KMS-11 (cell line): Measurements from ENCODE around the gene UBE2L3.
"Not testable (repeated sequence)": the region's sequence is repeated elsewhere in the genome, so short reads cannot be mapped to it uniquely, and the experiment has no call there.

Source experiments
- H2AFZ ChIP-seq: fragments of 200-600 bp; sonication (generic); 2 replicates; pipeline ENCODE4 v1.6.1; 2016; ENCODE audit warnings: antibody characterized with exemption, mixed run types, low read depth
- H3K27ac ChIP-seq: fragments of 200-600 bp; sonication (generic); 2 replicates; pipeline ENCODE4 v1.6.1; 2016; ENCODE audit warnings: mild to moderate bottlenecking, mixed run types
- H3K27me3 ChIP-seq: fragments of 200-600 bp; sonication (generic); 2 replicates; pipeline ENCODE4 v1.6.1; 2017; ENCODE audit warnings: mild to moderate bottlenecking, low read depth, mixed run types, moderate library complexity; ENCODE audit not compliant: insufficient read depth
- H3K36me3 ChIP-seq: fragments of 200-600 bp; sonication (generic); 2 replicates; pipeline ENCODE4 v1.6.1; 2017; ENCODE audit warnings: mild to moderate bottlenecking, mixed run types; ENCODE audit not compliant: insufficient read depth
- H3K4me1 ChIP-seq: fragments of 200-600 bp; sonication (generic); 2 replicates; pipeline ENCODE4 v1.6.1; 2016; ENCODE audit warnings: mild to moderate bottlenecking, low read depth, mixed run types; ENCODE audit not compliant: poor library complexity, severe bottlenecking
- H3K4me2 ChIP-seq: fragments of 200-600 bp; sonication (generic); 2 replicates; pipeline ENCODE4 v1.7.0; 2016; ENCODE audit warnings: mild to moderate bottlenecking, mixed run types
- H3K4me3 ChIP-seq: fragments of 200-600 bp; sonication (generic); IDR thresholded peaks from 2 replicates; pipeline ENCODE4 v1.6.1; 2017; ENCODE audit warnings: low read depth, low read length, mixed read lengths; ENCODE audit not compliant: insufficient read depth
- H3K79me2 ChIP-seq: fragments of 200-600 bp; sonication (generic); 2 replicates; pipeline ENCODE4 v1.6.1; 2016; ENCODE audit warnings: low read depth, mixed run types; ENCODE audit not compliant: insufficient read depth
- H3K9ac ChIP-seq: fragments of 200-600 bp; sonication (generic); 2 replicates; pipeline ENCODE4 v1.6.1; 2016; ENCODE audit warnings: mild to moderate bottlenecking, mixed run types
- H4K20me1 ChIP-seq: fragments of 200-600 bp; sonication (generic); 2 replicates; pipeline ENCODE4 v1.6.1; 2016; ENCODE audit warnings: mild to moderate bottlenecking, mixed run types; ENCODE audit not compliant: insufficient read depth
- TF ChIP-seq, protein P1 (sequence below): fragments of 200-600 bp; sonication (generic); conservative IDR thresholded peaks from 2 replicates; pipeline ENCODE4 v1.6.1; 2017; ENCODE audit warnings: low read depth, mild to moderate bottlenecking, antibody characterized with exemption, low read length, moderate library complexity, mixed read lengths

Gene UBE2L3

DNA sequence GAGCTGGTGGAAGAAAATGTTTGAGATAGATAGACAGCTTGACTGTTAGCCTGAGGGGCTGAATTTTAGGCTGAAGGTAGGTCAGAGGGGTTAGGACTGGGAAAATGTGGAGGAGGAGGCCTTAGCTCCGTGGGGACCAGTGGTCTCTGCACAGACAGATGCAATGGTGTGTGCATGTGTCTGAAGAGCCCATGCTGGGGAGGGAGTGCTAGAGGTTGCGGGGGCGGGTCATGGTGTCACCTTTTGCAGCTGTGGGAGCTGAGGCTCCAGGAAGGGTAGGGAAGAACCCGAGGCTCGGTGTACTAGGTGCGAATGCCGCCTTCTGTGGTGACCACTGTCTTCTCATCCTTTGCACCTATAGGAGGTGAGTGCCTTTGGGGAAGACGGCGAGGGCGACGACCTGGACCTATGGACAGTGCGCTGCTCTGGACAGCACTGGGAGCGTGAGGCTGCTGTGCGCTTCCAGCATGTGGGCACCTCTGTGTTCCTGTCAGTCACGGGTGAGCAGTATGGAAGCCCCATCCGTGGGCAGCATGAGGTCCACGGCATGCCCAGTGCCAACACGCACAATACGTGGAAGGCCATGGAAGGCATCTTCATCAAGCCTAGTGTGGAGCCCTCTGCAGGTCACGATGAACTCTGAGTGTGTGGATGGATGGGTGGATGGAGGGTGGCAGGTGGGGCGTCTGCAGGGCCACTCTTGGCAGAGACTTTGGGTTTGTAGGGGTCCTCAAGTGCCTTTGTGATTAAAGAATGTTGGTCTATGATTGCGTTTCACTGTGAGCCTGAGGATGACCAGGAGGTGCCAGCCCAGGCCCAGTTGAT is 76.2 kb downstream of the UBE2L3 start:
- Histone ChIP-seq H4K20me1 (no peaks in the 10 kb centered on the region), H3K4me2 (peak overlapping the region; percentile 85), H3K27ac (peak overlapping the region; percentile 93; the same call in 1 of the 2 replicates), H3K4me1 (peaks cover 29% of the 10 kb centered on the region), H3K4me3 (no peak overlapping the region), H3K79me2 (peaks cover 26% of the 10 kb centered on the region), H2AFZ (no peak overlapping the region), H3K9ac (peak overlapping the region; percentile 100; the same call in 1 of the 2 replicates), H3K27me3 (no peaks in the 10 kb centered on the region), H3K36me3 (peaks cover 5% of the 10 kb centered on the region; the same call in 1 of the 2 replicates)
- TF ChIP-seq, protein P1, sequence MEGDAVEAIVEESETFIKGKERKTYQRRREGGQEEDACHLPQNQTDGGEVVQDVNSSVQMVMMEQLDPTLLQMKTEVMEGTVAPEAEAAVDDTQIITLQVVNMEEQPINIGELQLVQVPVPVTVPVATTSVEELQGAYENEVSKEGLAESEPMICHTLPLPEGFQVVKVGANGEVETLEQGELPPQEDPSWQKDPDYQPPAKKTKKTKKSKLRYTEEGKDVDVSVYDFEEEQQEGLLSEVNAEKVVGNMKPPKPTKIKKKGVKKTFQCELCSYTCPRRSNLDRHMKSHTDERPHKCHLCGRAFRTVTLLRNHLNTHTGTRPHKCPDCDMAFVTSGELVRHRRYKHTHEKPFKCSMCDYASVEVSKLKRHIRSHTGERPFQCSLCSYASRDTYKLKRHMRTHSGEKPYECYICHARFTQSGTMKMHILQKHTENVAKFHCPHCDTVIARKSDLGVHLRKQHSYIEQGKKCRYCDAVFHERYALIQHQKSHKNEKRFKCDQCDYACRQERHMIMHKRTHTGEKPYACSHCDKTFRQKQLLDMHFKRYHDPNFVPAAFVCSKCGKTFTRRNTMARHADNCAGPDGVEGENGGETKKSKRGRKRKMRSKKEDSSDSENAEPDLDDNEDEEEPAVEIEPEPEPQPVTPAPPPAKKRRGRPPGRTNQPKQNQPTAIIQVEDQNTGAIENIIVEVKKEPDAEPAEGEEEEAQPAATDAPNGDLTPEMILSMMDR: no peak

DNA sequence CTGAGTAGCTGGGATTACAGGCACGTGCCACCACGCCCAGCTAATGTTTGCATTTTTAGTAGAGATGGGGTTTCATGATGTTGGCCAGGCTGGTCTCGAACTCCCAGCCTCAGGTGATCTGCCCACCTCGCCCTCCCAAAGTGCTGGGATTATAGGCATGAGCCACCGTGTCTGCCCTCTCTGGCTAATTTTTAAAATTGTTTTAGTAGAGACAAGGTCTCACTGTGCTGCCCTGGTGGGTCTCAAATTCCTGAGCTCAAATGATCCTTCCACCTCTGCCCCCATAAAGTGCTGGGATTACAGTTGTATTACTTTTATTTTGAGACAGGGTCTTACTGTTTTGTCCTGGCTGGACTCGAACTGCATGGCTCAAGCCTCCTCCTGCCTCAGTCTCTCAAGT is 78.0 kb downstream of the UBE2L3 start:
- not testable (repeated sequence) for H2AFZ ChIP-seq, H3K27me3 ChIP-seq, H3K27ac ChIP-seq, H4K20me1 ChIP-seq, H3K36me3 ChIP-seq, H3K9ac ChIP-seq, H3K4me2 ChIP-seq, H3K4me3 ChIP-seq
- Histone ChIP-seq H3K79me2 (peaks cover 26% of the 10 kb centered on the region), H3K4me1 (peaks cover 45% of the 10 kb centered on the region)

DNA sequence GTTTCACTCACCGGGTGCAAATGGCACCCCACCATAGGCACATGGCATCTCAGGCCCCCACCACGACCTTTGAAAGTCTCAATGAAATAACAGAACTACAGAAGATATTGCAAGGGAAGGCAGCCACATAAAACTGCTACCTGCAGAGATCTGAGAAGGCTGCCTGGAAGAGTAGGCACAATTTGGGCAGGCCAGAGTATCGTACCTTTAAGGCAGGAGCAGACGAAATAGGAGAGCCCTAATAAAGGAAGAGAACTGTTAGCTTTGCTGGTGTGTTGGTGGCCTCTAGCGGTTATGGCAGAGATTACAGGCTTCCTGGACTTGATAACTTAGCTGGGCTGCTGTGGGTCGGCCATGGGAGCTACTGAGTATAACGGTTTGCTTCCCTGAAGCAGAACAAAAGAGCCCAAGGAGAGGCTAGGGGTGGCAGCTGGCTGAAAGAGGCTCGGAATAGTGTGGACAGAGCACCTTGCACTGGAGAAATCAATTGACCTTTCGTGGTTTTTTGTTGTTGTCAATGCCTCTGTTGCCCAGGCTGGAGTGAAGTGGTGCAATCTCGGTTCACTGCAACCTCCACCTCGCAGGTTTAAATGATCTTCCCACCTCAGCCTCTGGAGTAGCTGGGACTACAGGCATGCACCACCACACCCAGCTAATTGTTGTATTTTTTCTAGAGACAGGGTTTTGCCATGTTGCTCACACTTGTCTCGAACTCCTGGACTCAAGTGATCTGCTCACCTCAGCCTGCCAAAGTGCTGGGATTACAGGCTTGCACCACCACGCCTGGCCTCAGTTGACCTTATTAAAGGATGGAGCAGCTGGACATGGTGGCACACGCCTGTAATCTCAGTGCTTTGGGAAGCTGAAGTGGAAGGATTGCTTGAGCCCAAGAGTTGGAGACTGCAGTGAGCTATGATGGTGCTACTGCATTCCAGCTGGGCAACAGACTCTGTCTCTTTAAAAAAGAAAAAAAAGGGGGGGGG is 79.4 kb downstream of the UBE2L3 start:
- Histone ChIP-seq H3K27me3 (no peaks in the 10 kb centered on the region), H3K36me3 (peaks cover 5% of the 10 kb centered on the region; the same call in 1 of the 2 replicates), H3K4me3 (no peak overlapping the region), H3K79me2 (peaks cover 26% of the 10 kb centered on the region), H3K4me2 (peak overlapping the region; percentile 19; the same call in 1 of the 2 replicates), H2AFZ (no peak overlapping the region), H3K27ac (no peak overlapping the region), H3K4me1 (peaks cover 46% of the 10 kb centered on the region), H4K20me1 (no peaks in the 10 kb centered on the region), H3K9ac (no peak overlapping the region)
- TF ChIP-seq, protein P1: peak; percentile 87

DNA sequence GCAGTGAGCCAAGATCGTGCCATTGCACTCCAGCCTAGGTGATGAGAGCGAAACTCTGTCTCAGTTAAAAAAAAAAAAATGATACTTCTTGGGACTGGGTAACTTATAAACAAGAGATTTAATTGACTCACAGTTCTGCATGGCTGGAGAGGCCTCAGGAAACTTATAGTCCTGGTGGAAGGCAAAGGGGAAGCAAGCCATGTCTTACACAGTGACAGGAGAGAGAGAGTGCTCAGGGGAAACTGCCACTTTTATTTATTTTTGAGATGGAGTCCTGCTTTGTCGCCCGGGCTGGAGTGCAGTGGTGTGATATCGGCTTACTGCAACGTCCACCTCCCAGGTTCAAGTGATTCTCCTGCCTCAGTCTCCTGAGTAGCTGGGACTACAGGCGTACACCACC is 82.8 kb downstream of the UBE2L3 start:
- H3K4me1 ChIP-seq: peaks cover 51% of the 10 kb centered on the region
- no peaks in the 10 kb centered on the region for H3K27me3 ChIP-seq
- H3K9ac ChIP-seq: peak overlapping the region; percentile 69; the same call in 1 of the 2 replicates
- peak overlapping the region; percentile 75; the same call in 1 of the 2 replicates for H3K27ac ChIP-seq
- H4K20me1 ChIP-seq: no peaks in the 10 kb centered on the region
- H3K79me2 ChIP-seq: peaks cover 19% of the 10 kb centered on the region; the same call in 1 of the 2 replicates
- peaks cover under 1% of the 10 kb centered on the region; the same call in 1 of the 2 replicates for H3K36me3 ChIP-seq
- TF ChIP-seq, protein P1: no peak
- peak overlapping the region; percentile 80 for H3K4me2 ChIP-seq
- H2AFZ ChIP-seq: no peak overlapping the region
- no peak overlapping the region for H3K4me3 ChIP-seq
